ENCODE data around the gene ATP10A.

DNA sequence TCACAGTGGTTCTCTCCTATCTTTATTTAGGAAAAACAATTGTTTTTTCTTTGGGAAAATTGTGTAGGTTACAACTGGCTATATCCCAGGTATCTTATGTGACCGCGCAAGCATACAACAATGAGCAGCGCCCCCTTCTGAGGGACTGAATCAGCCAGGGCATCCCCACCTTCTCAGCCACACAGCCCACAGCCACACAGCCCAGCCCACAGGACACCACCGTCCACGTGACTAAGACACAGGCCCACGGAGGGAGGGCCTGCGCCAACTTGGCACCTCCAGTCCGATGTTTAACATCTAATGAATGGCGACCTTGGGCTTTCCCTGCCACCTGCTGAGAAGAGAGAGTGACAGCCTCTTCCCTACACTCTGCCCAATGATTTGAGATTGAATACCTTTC is 68.1 kb downstream of the ATP10A start:
- TF ChIP-seq CTCF (conservative IDR thresholded peaks at IDR 0.05) (no peak), ZFX (IDR thresholded peaks at IDR 0.05) (no peak)
